Activated CD4-positive, alpha-beta T cell treated with anti-CD3 and anti-CD28 coated beads, Interleukin-2, amount 50 U/mL, for 48 hours (primary cell): ENCODE measurements around the gene PMEPA1.

ENCODE experiments used
- DNase-seq, 2 experiments: peaks; one replicate each; pipeline ENCODE4 v3.0.0-alpha.2; 2020

The PMEPA1 gene

GRCh38 chr20:57691699-57692098, 18.1 kb downstream of the PMEPA1 start:
- no peak for DNase-seq

- no peak for DNase-seq
Observed at GRCh38 chr20:57690525-57690924, 19.3 kb downstream of the PMEPA1 start.

GRCh38 chr20:57689745-57690481, 19.9 kb downstream of the PMEPA1 start:
- DNase-seq, result no peak

GRCh38 chr20:57688864-57689263, 21.0 kb downstream of the PMEPA1 start:
- DNase-seq, result no peak

GRCh38 chr20:57688295-57688694, 21.5 kb downstream of the PMEPA1 start:
- DNase-seq, result no peak

- no peak for DNase-seq
Observed at GRCh38 chr20:57686931-57687652, 22.7 kb downstream of the PMEPA1 start.

GRCh38 chr20:57685146-57685758, 24.6 kb downstream of the PMEPA1 start:
- no peak for DNase-seq

- DNase-seq, result no peak
Observed at GRCh38 chr20:57684808-57685140, 25.0 kb downstream of the PMEPA1 start.

- DNase-seq, result no peak
Observed at GRCh38 chr20:57683881-57684807, 25.7 kb downstream of the PMEPA1 start.

- DNase-seq, result no peak
Observed at GRCh38 chr20:57683287-57683686, 26.5 kb downstream of the PMEPA1 start.

- no peak for DNase-seq
Observed at GRCh38 chr20:57682184-57683101, 27.4 kb downstream of the PMEPA1 start.

GRCh38 chr20:57680934-57681914, 28.6 kb downstream of the PMEPA1 start:
- no peak for DNase-seq

- no peak for DNase-seq
Observed at GRCh38 chr20:57680131-57680716, 29.6 kb downstream of the PMEPA1 start.

- DNase-seq, result no peak
Observed at GRCh38 chr20:57679113-57679512, 30.7 kb downstream of the PMEPA1 start.

GRCh38 chr20:57678340-57678739, 31.5 kb downstream of the PMEPA1 start:
- DNase-seq, result no peak

- DNase-seq, result no peak
Observed at GRCh38 chr20:57677584-57677982, 32.2 kb downstream of the PMEPA1 start.

- DNase-seq, result no peak
Observed at GRCh38 chr20:57676589-57677583, 32.9 kb downstream of the PMEPA1 start.

- DNase-seq, result no peak
Observed at GRCh38 chr20:57675773-57676172, 34.0 kb downstream of the PMEPA1 start.
